HG02623 (cell line): Measurements from ENCODE around the gene AICDA.
"Not testable (repeated sequence)": the region's sequence is repeated elsewhere in the genome, so short reads cannot be mapped to it uniquely, and the experiment has no call there.

Experiments used
- ATAC-seq: cut with Tn5 transposase; IDR thresholded peaks from one replicate; pipeline ENCODE4 v1.9.1; 2021; ENCODE audit warnings: moderate library complexity; ENCODE audit not compliant: unreplicated experiment

AICDA gene

GRCh38 chr12:8615206-8615605 lies 2.5 kb upstream of the AICDA start:
- ATAC-seq, result no peak

DNA sequence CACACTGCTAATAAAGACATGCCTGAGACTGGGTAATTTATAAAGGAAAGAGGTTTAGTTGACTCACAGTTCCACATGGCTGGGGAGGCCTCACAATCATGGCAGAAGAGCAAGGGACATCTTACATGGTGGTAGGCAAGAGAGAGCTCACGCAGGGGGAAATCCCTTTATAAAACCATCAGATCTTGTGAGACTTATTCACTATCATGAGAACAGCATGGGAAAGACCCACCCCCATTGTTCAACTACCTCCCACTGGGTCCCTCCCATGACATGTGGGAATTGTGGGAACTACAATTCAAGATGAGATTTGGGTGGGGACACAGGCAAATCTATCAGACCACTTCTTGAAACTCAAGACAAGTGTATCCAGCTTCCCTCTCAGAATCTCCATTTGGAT lies 1.2 kb upstream of the AICDA start:
- ATAC-seq, result not testable (repeated sequence)

- ATAC-seq, result no peak
These were observed 3.5 kb downstream of the AICDA start for GRCh38 chr12:8609061-8609570.

GRCh38 chr12:8606890-8607289 lies 5.8 kb downstream of the AICDA start:
- no peak for ATAC-seq

- ATAC-seq, result no peak
These were observed 7.6 kb downstream of the AICDA start for GRCh38 chr12:8605057-8605456.

GRCh38 chr12:8603856-8604255 lies 8.8 kb downstream of the AICDA start:
- no peak for ATAC-seq

DNA sequence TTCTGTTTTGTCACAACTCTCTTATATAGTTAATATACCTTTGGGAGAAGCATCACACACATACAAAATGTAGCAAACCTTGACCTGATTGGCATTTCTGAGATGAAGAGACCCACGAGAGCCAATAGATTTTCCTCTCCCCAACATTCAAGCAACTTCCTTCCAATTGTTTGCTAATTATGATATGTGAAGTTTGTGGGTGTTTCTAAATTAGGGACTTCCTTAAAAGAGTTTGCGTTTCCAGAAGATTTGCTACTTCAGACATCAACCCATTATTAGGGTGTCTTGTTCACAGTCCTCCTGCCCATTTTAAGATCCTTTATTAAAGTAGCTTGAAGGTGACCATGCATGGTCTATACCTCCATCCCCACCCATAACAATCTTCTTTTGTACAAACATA lies 9.4 kb downstream of the AICDA start:
- ATAC-seq, result no peak

DNA sequence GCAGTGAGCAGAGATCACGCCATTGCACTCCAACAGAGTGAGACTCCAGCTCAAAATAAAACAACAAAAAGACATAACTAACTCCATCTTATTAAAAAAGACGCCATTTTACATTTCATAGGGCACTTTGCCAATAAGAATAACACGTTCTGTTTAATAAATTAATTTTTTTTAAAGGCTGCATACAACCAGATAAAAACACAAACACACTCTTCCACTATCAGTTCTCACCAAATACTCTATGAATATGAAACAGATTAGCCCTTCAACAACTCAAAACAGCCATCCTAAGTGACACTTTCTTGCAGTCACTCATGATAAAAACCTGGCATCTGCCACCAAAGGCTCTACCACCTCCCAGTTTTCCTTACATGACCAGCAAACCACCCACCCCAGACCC lies 16.1 kb downstream of the AICDA start:
- no peak for ATAC-seq

GRCh38 chr12:8594072-8594471 lies 18.6 kb downstream of the AICDA start:
- no peak for ATAC-seq

- no peak for ATAC-seq
These were observed 19.4 kb downstream of the AICDA start for GRCh38 chr12:8593246-8593645.

- ATAC-seq, result no peak
These were observed 21.7 kb downstream of the AICDA start for GRCh38 chr12:8590842-8591545.

GRCh38 chr12:8589679-8590078 lies 23.0 kb downstream of the AICDA start:
- ATAC-seq, result no peak

DNA sequence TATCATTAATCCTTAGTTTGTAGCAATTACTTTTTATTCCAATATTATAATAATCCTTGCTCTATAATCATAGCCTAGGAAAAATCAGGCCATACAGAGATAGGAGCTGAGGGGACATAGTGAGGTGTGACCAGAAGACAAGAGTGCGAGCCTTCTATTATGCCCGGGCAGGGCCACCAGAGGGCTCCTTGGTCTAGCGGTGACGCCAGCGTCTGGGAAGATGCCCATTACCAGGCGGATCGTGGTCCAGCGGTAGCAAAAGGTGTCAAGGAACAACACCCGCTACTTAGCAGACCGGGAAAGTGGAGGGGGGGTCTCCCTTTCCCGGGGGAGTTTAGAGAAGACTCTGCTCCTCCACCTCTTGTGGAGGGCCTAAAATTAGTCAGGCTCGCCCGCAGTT lies 28.2 kb downstream of the AICDA start:
- ATAC-seq, result not testable (repeated sequence)

DNA sequence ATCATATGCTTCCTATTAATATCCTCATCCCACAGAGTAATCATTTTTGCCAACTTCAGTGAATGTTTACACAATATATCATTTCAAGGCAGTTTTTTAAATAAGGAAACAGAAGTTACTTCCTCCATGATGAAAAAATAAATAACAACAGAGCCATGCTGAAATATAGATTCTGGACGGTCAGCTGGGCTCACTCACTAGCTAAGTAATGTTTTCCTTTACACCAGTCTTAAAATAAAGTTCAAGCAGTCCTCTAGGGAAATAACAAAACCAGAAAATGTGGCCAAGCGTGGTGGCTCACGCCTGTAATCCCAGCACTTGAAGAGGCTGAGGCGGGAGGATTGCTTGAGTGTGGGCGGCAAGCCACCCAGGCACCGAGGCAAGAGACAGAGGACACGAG lies 28.7 kb downstream of the AICDA start:
- no peak for ATAC-seq

DNA sequence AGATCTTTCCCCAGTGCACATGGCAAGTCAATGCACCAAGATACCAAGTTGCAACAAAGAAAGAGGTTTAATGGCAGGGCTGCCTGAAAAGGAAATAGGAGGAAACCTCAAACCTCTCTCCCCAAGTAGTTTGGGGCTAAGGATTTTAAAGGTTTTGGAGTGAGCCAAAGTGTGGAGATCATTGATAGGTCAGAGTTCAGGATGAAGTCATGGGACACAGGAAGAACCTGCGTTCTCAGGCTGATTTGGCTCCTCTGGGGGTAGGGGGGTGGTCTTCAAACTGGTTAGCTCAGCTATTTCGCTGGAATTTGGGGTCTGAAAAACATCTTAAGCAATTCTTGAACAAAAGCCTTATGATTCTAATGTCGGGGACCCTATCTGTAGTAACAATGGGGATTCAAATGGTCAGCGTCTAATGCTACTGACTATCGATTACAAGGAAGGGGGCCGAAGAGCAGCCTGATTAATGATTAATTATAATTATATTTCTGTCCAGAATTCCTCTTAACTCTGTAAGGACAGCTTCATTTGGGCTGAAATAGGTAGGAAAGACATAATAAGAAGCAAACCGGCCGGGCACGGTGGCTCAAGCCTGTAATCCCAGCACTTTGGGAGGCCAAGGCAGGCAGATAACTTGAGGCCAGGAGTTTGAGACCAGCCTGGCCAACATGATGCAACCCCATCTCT lies 31.4 kb downstream of the AICDA start:
- ATAC-seq, result no peak

DNA sequence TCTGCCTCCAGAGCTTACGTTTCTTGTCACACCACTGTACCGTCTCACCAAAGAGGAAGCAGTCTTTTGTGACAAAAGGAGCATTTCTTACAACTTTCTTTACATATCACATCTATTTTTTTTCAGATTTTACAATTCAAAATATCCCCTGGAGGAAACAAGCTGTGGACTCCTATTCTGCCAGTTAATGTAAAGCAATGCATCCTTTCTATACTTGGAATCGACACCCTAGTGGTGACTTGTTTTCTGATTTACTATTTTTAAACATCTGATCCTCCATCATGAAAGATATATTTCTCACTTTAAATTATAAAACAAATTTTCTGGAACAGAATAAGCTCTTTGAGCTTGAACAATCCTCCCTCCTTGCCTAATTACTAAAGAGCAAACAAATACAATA lies 34.8 kb downstream of the AICDA start:
- ATAC-seq, result no peak

GRCh38 chr12:8572507-8572906 lies 40.2 kb downstream of the AICDA start:
- no peak for ATAC-seq

- ATAC-seq, result no peak
These were observed 46.1 kb downstream of the AICDA start for GRCh38 chr12:8566525-8566924.

- ATAC-seq, result not testable (repeated sequence)
These were observed 46.6 kb downstream of the AICDA start for GRCh38 chr12:8566052-8566451.

- ATAC-seq, result no peak
These were observed 48.0 kb downstream of the AICDA start for GRCh38 chr12:8564656-8565055.

DNA sequence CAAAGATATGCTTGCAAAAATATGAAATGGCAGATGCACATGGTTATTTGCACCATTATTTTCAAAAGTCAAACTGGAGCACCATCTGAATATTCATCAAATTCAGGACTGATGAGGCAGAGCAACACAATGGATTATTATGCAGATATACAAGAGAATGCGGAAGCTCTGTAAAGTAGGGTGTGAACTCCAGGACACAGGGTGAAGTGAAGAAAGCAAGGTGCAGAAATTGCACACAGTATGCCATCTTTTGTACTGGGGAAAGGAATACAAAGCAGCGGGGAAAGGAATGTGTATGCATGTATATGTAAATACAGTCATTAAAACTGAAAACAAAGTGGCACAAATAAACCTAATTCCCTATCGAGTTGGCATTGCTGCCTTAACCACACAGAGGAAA lies 49.3 kb downstream of the AICDA start:
- no peak for ATAC-seq

DNA sequence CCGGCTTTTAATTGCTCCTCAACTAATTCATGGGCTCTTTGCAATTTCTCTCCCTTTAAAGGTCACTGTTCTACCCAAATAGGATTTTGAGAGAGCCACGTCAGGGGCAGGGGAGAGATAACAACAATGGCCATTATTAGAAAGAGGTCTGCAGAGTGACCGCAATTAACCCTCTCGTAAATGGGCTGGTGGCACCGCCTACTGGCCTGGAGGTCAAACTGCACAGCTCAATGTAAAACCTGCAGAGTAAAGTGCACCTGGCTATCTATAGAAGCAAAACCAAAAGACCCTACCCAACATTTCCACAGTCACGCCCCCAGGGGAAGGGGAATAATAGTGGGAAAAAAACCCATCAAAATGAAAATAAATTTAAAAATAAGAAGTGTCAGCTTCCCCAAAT lies 50.3 kb downstream of the AICDA start:
- ATAC-seq, result no peak

- ATAC-seq, result no peak
These were observed 51.6 kb downstream of the AICDA start for GRCh38 chr12:8561011-8561410.
